Chondrocyte (in vitro differentiated cells): ENCODE results near the gene SMIM13. TPM values are rescaled to one million over a fixed set of nuclear protein-coding genes. Genes with fewer than 3 reads are reported as not detected.
A peak's percentile ranks its signal among the peaks of the same experiment; 100 is the strongest.

Experiments
- DNase-seq: peaks from one replicate; pipeline ENCODE4 v3.0.0; 2021; ENCODE audit warnings: mixed read lengths, low spot score
- H3K27ac Mint-ChIP-seq: one replicate; pipeline ENCODE4 v1.8.0; 2021; ENCODE audit warnings: mild to moderate bottlenecking, moderate library complexity, mixed read lengths; ENCODE audit not compliant: unreplicated experiment
- H3K27me3 Mint-ChIP-seq: 2 replicates; pipeline ENCODE4 v1.8.0; 2021; ENCODE audit warnings: low read depth, mixed read lengths
- H3K36me3 Mint-ChIP-seq: 2 replicates; pipeline ENCODE4 v1.8.0; 2021; ENCODE audit warnings: low read depth, mixed read lengths
- H3K4me1 Mint-ChIP-seq: 2 replicates; pipeline ENCODE4 v1.8.0; 2021; ENCODE audit warnings: low read depth, mild to moderate bottlenecking, mixed read lengths
- H3K4me3 Mint-ChIP-seq: one replicate; pipeline ENCODE4 v1.8.0; 2021; ENCODE audit warnings: mild to moderate bottlenecking, moderate library complexity, mixed read lengths; ENCODE audit not compliant: unreplicated experiment
- H3K9me3 Mint-ChIP-seq: 2 replicates; pipeline ENCODE4 v1.8.0; 2021; ENCODE audit warnings: low read depth, mixed read lengths
- long read RNA-seq: library from polyadenylated mRNA; stranded (forward); transcript quantifications from one replicate; pipeline ENCODE4 v2.0.0, GENCODE V29; 2021
- total RNA-seq: library from RNA; stranded (reverse); gene quantifications from 3 replicates; pipeline ENCODE4 v1.2.1, GENCODE V29; 2021
- TF ChIP-seq, protein P1 (sequence below): fragments of 200-600 bp; sonication (generic); IDR thresholded peaks from 2 replicates; pipeline ENCODE4 v1.5.0; 2021; ENCODE audit warnings: antibody characterized with exemption, mild to moderate bottlenecking, moderate library complexity

SMIM13 gene
- 18.0 to 22.7 TPM (median 20.9 TPM) in 3 replicates for total RNA-seq
- long read RNA-seq, full-length matches to known transcripts, result 12 of 12 reads
- long read RNA-seq, partial matches to known transcripts, result 0 of 12 reads
- long read RNA-seq, other reads (novel, unspliced or antisense), result 0 of 12 reads

DNA sequence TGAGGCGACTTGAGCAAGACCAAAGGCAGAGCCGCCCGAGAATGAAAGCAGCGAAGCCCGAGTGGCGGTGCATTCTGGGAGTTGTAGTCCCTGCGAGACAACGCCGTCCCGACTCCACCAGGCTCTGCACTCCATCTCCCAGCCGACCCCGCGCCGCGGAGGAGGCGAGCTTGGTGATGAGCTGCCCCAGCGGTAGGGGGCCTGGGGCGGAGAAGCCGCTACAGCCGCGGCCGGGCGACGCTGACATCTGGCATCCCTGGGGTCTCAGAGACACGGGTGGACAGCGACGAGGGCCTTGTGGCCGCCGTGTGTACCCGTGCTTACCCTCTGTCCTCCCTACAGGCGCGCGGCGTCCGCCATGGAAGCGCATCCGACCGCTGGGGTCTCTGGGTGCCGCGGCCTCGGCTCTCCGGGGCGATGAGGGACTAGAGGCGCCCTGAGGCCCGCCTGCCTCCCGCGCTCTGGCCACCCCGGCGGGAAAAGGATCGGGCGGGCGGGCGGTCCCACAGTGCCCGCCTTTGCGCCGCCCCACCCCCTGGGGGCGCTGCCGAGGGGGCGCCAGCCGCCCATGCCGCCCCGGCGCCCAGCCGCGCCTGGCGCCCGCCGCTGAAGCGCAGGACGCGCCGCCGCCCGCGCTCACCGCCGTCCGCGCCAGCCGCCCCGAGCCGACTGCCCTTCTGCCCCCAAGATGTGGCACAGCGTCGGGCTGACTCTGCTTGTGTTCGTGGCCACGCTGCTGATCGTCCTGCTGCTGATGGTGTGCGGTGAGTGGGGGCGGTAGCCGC is at the start of gene SMIM13:
SMIM13 (plus strand) TSS at position 209 of the 785 bp plus-strand sequence; CDS start at position 689, 480 bp downstream.
- Mint-ChIP-seq H3K9me3 (no peaks in the 10 kb centered on the region), H3K36me3 (peaks cover 2% of the 10 kb centered on the region), H3K27me3 (no peaks in the 10 kb centered on the region), H3K4me1 (peaks cover 25% of the 10 kb centered on the region), H3K27ac (peak within 1 kb of the TSS; percentile 98), H3K4me3 (peak within 1 kb of the TSS; percentile 92)
- TF ChIP-seq, protein P1, sequence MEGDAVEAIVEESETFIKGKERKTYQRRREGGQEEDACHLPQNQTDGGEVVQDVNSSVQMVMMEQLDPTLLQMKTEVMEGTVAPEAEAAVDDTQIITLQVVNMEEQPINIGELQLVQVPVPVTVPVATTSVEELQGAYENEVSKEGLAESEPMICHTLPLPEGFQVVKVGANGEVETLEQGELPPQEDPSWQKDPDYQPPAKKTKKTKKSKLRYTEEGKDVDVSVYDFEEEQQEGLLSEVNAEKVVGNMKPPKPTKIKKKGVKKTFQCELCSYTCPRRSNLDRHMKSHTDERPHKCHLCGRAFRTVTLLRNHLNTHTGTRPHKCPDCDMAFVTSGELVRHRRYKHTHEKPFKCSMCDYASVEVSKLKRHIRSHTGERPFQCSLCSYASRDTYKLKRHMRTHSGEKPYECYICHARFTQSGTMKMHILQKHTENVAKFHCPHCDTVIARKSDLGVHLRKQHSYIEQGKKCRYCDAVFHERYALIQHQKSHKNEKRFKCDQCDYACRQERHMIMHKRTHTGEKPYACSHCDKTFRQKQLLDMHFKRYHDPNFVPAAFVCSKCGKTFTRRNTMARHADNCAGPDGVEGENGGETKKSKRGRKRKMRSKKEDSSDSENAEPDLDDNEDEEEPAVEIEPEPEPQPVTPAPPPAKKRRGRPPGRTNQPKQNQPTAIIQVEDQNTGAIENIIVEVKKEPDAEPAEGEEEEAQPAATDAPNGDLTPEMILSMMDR, result peak; percentile 80
- DNase-seq, result peak; percentile 99

DNA sequence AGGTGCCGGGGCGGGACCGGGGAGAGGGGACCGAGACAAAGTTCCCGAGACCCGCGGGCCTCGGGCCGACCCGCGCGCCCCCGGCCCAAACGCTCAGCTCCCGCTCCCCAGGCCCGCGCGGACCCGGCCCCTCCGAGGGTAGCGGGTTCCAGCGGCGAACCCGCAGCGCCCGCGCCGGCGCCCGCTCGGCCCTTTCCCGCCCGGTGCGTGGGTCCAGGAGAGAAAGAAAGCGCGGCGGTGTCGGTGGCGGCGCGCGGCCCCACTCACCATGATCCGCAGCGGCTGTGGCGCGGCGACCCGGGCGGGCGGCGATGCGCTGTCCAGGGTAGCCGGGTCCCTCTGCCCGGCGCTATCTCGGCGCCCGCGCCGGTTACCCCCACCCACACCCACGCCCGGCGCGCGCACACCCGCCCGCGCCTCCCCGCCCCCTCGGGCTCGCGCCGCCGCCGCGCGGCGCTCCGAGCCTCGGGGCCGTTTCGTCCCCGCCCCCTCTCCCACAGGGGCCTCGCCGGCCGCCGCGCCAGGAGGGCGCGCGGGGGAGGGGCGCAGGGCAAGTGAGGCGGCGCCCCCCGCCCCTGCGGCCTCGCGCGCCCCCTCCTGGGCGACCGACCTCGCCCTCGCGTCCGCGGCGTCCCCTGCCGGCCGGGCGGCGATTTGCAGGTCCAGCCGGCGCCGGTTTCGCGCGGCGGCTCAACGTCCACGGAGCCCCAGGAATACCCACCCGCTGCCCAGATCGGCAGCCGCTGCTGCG is 49.5 kb upstream of the SMIM13 start, which contains the start of gene ELOVL2:
ELOVL2 (minus strand) TSS at position 345 of the 751 bp plus-strand sequence; CDS start at position 270, 75 bp downstream.
- TF ChIP-seq, protein P1, result peak; percentile 87
- peak within 1 kb of the TSS; percentile 76 for H3K4me3 Mint-ChIP-seq
- no peak for DNase-seq
- no peaks in the 10 kb centered on the region for H3K27me3 Mint-ChIP-seq
- no peaks in the 10 kb centered on the region for H3K36me3 Mint-ChIP-seq
- peak within 1 kb of the TSS; percentile 18 for H3K27ac Mint-ChIP-seq
- H3K4me1 Mint-ChIP-seq, result peaks cover 30% of the 10 kb centered on the region
- peaks cover 4% of the 10 kb centered on the region for H3K9me3 Mint-ChIP-seq

DNA sequence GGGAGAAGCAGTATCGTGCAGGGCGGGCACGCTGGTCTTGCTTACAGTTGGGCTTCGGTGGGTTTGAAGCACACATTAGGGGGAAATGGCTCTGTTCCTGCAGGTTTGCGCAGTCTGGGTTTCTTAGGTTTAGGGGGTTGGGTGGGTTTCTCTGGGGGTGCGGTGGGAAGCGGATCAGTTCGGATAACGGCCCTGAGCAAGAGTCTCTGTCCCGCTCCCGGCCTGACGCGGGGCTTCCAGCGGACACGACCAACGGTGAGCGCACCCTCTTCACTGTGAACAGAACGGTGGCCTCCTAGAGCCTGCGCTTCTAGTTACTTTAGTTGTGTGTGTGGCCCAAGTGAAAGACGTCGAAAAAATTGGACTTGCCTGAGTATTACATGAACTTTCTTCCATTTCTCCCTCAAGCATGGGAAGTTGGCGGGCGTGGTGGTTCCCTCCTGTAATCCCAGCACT is 48.9 kb upstream of the SMIM13 start:
- H3K27me3 Mint-ChIP-seq, result no peaks in the 10 kb centered on the region
- TF ChIP-seq, protein P1, result peak; percentile 11
- no peak overlapping the region for H3K27ac Mint-ChIP-seq
- no peak for DNase-seq
- H3K4me3 Mint-ChIP-seq, result peak overlapping the region; percentile 68
- peaks cover 4% of the 10 kb centered on the region for H3K9me3 Mint-ChIP-seq
- no peaks in the 10 kb centered on the region for H3K36me3 Mint-ChIP-seq
- peaks cover 24% of the 10 kb centered on the region for H3K4me1 Mint-ChIP-seq

DNA sequence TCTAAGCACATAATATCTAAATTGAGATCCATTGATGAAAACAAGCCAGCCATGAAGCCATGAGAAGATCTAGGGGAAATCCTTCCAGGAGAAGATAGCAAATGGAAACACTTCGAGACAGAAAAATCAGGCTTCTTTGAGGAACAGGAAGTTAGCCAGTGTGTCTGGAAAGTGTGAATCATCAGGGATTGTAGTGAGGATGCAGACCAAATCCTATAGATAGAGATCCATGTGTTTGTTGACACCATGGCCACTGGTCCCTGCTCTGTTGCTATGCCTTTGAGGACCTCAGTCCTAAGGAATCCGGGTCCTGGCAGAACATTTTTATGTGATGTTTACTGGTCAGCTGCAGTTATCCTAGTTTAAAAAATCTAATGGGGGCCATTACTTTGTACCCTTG is 42.9 kb upstream of the SMIM13 start:
- Mint-ChIP-seq H3K9me3 (peaks cover 3% of the 10 kb centered on the region), H3K27me3 (no peaks in the 10 kb centered on the region), H3K27ac (no peak overlapping the region), H3K4me3 (no peak overlapping the region), H3K4me1 (peaks cover 17% of the 10 kb centered on the region), H3K36me3 (no peaks in the 10 kb centered on the region)
- DNase-seq, result no peak
- TF ChIP-seq, protein P1, result no peak

DNA sequence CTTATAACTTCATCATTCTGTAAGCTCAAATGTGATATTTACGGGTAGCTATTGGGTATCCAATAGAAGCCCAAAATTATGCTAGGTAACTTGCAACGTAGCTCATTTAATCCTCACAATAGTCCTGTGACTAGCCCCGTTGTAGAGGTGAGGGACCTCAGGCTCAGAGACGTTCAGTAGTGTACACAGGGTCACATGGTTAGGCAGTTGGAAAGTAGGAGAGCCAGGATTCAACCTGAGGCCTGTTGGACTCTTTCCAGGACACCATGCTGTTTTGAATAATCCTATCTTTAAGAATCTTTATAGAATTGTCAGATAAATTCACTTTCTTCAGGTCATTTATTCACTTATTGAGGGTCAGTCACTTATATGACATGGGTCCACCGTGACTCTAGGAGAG is 40.3 kb upstream of the SMIM13 start:
- H3K4me1 Mint-ChIP-seq, result peaks cover 17% of the 10 kb centered on the region
- no peak overlapping the region for H3K4me3 Mint-ChIP-seq
- no peak overlapping the region for H3K27ac Mint-ChIP-seq
- DNase-seq, result no peak
- TF ChIP-seq, protein P1, result no peak
- peaks cover 3% of the 10 kb centered on the region for H3K9me3 Mint-ChIP-seq
- no peaks in the 10 kb centered on the region for H3K27me3 Mint-ChIP-seq
- no peaks in the 10 kb centered on the region for H3K36me3 Mint-ChIP-seq
